H9 (cell line): ENCODE data around the gene CORO2B. TPM values are rescaled to one million over a fixed set of nuclear protein-coding genes. Genes with fewer than 3 reads are reported as not detected.

Experiments
- DNase-seq: peaks from one replicate; pipeline ENCODE4 v3.0.0-alpha.2; 2017
- H2AFZ ChIP-seq: one replicate; pipeline ENCODE4 v1.6.1; 2013; ENCODE audit warnings: mild to moderate bottlenecking, low read length, control low read depth, moderate library complexity
- H2AK5ac ChIP-seq: 2 replicates; pipeline ENCODE4 v1.6.1; 2013; ENCODE audit warnings: low read length, control low read depth, mixed read lengths; ENCODE audit not compliant: insufficient read length
- H2BK120ac ChIP-seq: one replicate; pipeline ENCODE4 v1.6.1; 2013; ENCODE audit warnings: low read depth, mild to moderate bottlenecking, low read length, control low read depth, inconsistent platforms; ENCODE audit not compliant: poor library complexity, severe bottlenecking
- H2BK12ac ChIP-seq: 2 replicates; pipeline ENCODE4 v1.6.1; 2013; ENCODE audit warnings: low read length, control low read depth, mixed read lengths, low read depth; ENCODE audit not compliant: insufficient read length
- H2BK15ac ChIP-seq: 2 replicates; pipeline ENCODE4 v1.6.1; 2013; ENCODE audit warnings: low read depth, low read length, control low read depth
- H2BK20ac ChIP-seq: one replicate; pipeline ENCODE4 v1.6.1; 2013; ENCODE audit warnings: low read depth, mild to moderate bottlenecking, low read length, control low read depth, inconsistent platforms; ENCODE audit not compliant: poor library complexity, severe bottlenecking
- H2BK5ac ChIP-seq: 2 replicates; pipeline ENCODE4 v1.6.1; 2013; ENCODE audit warnings: low read length, control low read depth, mixed read lengths; ENCODE audit not compliant: insufficient read length
- H3K14ac ChIP-seq: 2 replicates; pipeline ENCODE4 v1.6.1; 2013; ENCODE audit warnings: low read length, control low read depth; ENCODE audit not compliant: insufficient read depth
- H3K18ac ChIP-seq: 2 replicates; pipeline ENCODE4 v1.6.1; 2013; ENCODE audit warnings: low read depth, mild to moderate bottlenecking, mixed read lengths, low read length, control low read depth; ENCODE audit not compliant: insufficient read length
- H3K23ac ChIP-seq: 2 replicates; pipeline ENCODE4 v1.6.1; 2013; ENCODE audit warnings: low read length, control low read depth, mixed read lengths, low read depth; ENCODE audit not compliant: insufficient read length
- H3K23me2 ChIP-seq: 2 replicates; pipeline ENCODE4 v1.6.1; 2013; ENCODE audit warnings: low read depth, mild to moderate bottlenecking, mixed read lengths, low read length, control low read depth; ENCODE audit not compliant: insufficient read length, poor library complexity, severe bottlenecking
- H3K27ac ChIP-seq: 2 replicates; pipeline ENCODE4 v1.5.1; 2013; ENCODE audit warnings: low read length, control low read depth, mixed read lengths, low read depth; ENCODE audit not compliant: insufficient read length
- H3K27me3 ChIP-seq: 2 replicates; pipeline ENCODE4 v1.6.1; 2013; ENCODE audit warnings: low read length, control low read depth, inconsistent platforms; ENCODE audit not compliant: insufficient read depth
- H3K4ac ChIP-seq: 2 replicates; pipeline ENCODE4 v1.6.1; 2013; ENCODE audit warnings: low read depth, mild to moderate bottlenecking, control low read depth, inconsistent platforms, low read length, moderate library complexity
- H3K4me1 ChIP-seq: 2 replicates; pipeline ENCODE4 v1.6.1; 2013; ENCODE audit warnings: low read length, control low read depth, inconsistent platforms; ENCODE audit not compliant: insufficient read depth
- H3K4me2 ChIP-seq: 2 replicates; pipeline ENCODE4 v1.6.1; 2013; ENCODE audit warnings: low read length, control low read depth, mixed read lengths; ENCODE audit not compliant: insufficient read length, insufficient read depth
- H3K56ac ChIP-seq: 2 replicates; pipeline ENCODE4 v1.6.1; 2013; ENCODE audit warnings: low read depth, mild to moderate bottlenecking, mixed read lengths, low read length, control low read depth; ENCODE audit not compliant: insufficient read length
- H3K79me1 ChIP-seq: 2 replicates; pipeline ENCODE4 v1.6.1; 2013; ENCODE audit warnings: low read depth, mild to moderate bottlenecking, moderate library complexity, low read length, control low read depth, inconsistent platforms; ENCODE audit not compliant: insufficient read depth, poor library complexity, severe bottlenecking
- H3K79me2 ChIP-seq: 2 replicates; pipeline ENCODE4 v1.6.1; 2013; ENCODE audit warnings: low read length, control low read depth, inconsistent platforms; ENCODE audit not compliant: insufficient read depth
- H3K9ac ChIP-seq: 2 replicates; pipeline ENCODE4 v1.6.1; 2013; ENCODE audit warnings: low read length, control low read depth, mixed read lengths; ENCODE audit not compliant: insufficient read length; ENCODE audit errors: extremely low read depth
- H3K9me3 ChIP-seq: one replicate; pipeline ENCODE4 v1.6.1; 2013; ENCODE audit warnings: low read depth, low read length, inconsistent platforms; ENCODE audit not compliant: control insufficient read depth
- H3T11ph ChIP-seq: one replicate; pipeline ENCODE4 v1.6.1; 2013; ENCODE audit warnings: mild to moderate bottlenecking, low read length, control low read depth, inconsistent platforms
- H4K20me1 ChIP-seq: one replicate; pipeline ENCODE4 v1.6.1; 2013; ENCODE audit not compliant: control insufficient read depth, insufficient read length, insufficient read depth
- H4K5ac ChIP-seq: 2 replicates; pipeline ENCODE4 v1.6.1; 2013; ENCODE audit warnings: low read depth, mild to moderate bottlenecking, mixed read lengths, low read length, control low read depth; ENCODE audit not compliant: insufficient read length
- H4K8ac ChIP-seq: replicated peaks from 2 replicates; pipeline ENCODE4 v1.6.1; 2013; ENCODE audit warnings: low read length, control low read depth, mixed read lengths, low read depth; ENCODE audit not compliant: insufficient read length
- H4K91ac ChIP-seq: 2 replicates; pipeline ENCODE4 v1.6.1; 2013; ENCODE audit warnings: low read depth, mild to moderate bottlenecking, moderate library complexity, mixed read lengths, low read length, control low read depth; ENCODE audit not compliant: insufficient read length
- H3K27ac Mint-ChIP-seq, 3 experiments: 2 replicates in 2 of 3; 3 replicates in 1 of 3; pipeline ENCODE4 v1.8.0; 2020 to 2021; ENCODE audit warnings: mixed read lengths in 3 of 3, mild to moderate bottlenecking in 1 of 3, moderate library complexity in 1 of 3
- H3K27me3 Mint-ChIP-seq: 2 replicates; pipeline ENCODE4 v1.8.0; 2021; ENCODE audit warnings: low read depth, mild to moderate bottlenecking, moderate library complexity, mixed read lengths
- H3K36me3 Mint-ChIP-seq, 3 experiments: 2 replicates in 2 of 3; 3 replicates in 1 of 3; pipeline ENCODE4 v1.8.0; 2020 to 2021; ENCODE audit warnings: low read depth in 3 of 3, mixed read lengths in 3 of 3; ENCODE audit not compliant: insufficient read depth in 1 of 3
- H3K4me1 Mint-ChIP-seq, 2 experiments: 2 replicates each; pipeline ENCODE4 v1.8.0; 2020; ENCODE audit warnings: mixed read lengths in 2 of 2
- H3K4me3 Mint-ChIP-seq, 2 experiments: 2 replicates in 1 of 2; 3 replicates in 1 of 2; pipeline ENCODE4 v1.8.0; 2020 to 2021; ENCODE audit warnings: mild to moderate bottlenecking in 2 of 2, mixed read lengths in 2 of 2, moderate library complexity in 1 of 2
- H3K9me3 Mint-ChIP-seq, 2 experiments: 2 replicates in 1 of 2; 3 replicates in 1 of 2; pipeline ENCODE4 v1.8.0; 2020; ENCODE audit warnings: mild to moderate bottlenecking in 2 of 2, mixed read lengths in 2 of 2, moderate library complexity in 1 of 2
- WGBS: extraction: QIAGEN DNeasy Blood & Tissue Kit; methylation state at CpG from one replicate; pipeline ENCODE4 v1.1.7; 2013; ENCODE audit warnings: missing lambda C conversion rate, low lambda C conversion rate, mixed read lengths; ENCODE audit not compliant: insufficient read length; ENCODE audit errors: extremely low coverage; 5-methylcytosine and 5-hydroxymethylcytosine counted together
- total RNA-seq: library from RNA; stranded (reverse); gene quantifications from 2 replicates; pipeline ENCODE4 v1.2.1, GENCODE V29; 2021
- TF ChIP-seq, protein P1 (sequence below): fragments of 200-600 bp; sonication (generic); conservative IDR thresholded peaks from 3 replicates; pipeline ENCODE4 v1.8.0; 2021; ENCODE audit warnings: antibody characterized with exemption, mild to moderate bottlenecking

CORO2B gene
- total RNA-seq, 1 experiment from 2014 or later = 3.1 TPM

DNA sequence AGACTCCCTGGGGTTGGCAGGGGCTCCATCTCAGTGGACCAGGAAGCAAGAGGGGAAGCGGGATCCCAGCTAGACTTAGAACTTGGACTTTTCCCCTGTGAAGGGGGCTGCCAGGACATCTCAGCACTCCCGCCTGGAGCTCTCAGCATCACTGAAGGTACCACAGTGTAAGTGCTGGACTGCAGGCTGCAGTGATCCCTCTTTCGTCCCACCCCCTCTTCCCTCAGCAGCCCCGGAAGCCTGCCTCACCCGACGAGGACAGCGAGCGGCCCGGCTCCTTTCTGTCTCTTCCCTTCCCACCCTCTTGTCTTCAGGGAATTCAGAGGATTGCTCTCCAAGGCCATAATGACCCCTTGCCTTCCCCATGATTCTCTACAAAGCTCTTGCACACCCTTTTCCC lies 147.5 kb downstream of the CORO2B start:
- Histone ChIP-seq H3K4ac (no peak overlapping the region), H3K9ac (no peak overlapping the region), H3K4me2 (no peak overlapping the region), H2BK120ac (no peak overlapping the region), H2BK5ac (no peak overlapping the region), H3K18ac (no peak overlapping the region), H3K4me1 (peaks cover 2% of the 10 kb centered on the region; the same call in 1 of the 2 replicates), H3T11ph (no peak overlapping the region), H2BK15ac (no peak overlapping the region), H3K23me2 (no peaks in the 10 kb centered on the region), H3K14ac (no peak overlapping the region), H3K27me3 (no peaks in the 10 kb centered on the region), H3K23ac (no peak overlapping the region), H2AFZ (no peak overlapping the region), H3K27ac (no peak overlapping the region), H4K20me1 (no peaks in the 10 kb centered on the region), H4K5ac (no peak overlapping the region), H2BK20ac (no peak overlapping the region), H3K79me1 (no peaks in the 10 kb centered on the region), H4K91ac (no peak overlapping the region), H3K9me3 (no peaks in the 10 kb centered on the region), H2AK5ac (no peak overlapping the region), H3K79me2 (no peaks in the 10 kb centered on the region), H3K56ac (no peak overlapping the region), H2BK12ac (no peak overlapping the region), H4K8ac (no peak overlapping the region)
- Mint-ChIP-seq H3K4me1 (peaks cover 8 to 22% of the 10 kb centered on the region in 2 experiments), H3K27ac (no peak overlapping the region), H3K9me3 (no peaks in the 10 kb centered on the region), H3K36me3 (no peaks in the 10 kb centered on the region), H3K4me3 (no peak overlapping the region), H3K27me3 (peaks cover 5% of the 10 kb centered on the region)
- WGBS = no CpG with 5 or more reads among the region's 9 CpGs
- TF ChIP-seq, protein P1, sequence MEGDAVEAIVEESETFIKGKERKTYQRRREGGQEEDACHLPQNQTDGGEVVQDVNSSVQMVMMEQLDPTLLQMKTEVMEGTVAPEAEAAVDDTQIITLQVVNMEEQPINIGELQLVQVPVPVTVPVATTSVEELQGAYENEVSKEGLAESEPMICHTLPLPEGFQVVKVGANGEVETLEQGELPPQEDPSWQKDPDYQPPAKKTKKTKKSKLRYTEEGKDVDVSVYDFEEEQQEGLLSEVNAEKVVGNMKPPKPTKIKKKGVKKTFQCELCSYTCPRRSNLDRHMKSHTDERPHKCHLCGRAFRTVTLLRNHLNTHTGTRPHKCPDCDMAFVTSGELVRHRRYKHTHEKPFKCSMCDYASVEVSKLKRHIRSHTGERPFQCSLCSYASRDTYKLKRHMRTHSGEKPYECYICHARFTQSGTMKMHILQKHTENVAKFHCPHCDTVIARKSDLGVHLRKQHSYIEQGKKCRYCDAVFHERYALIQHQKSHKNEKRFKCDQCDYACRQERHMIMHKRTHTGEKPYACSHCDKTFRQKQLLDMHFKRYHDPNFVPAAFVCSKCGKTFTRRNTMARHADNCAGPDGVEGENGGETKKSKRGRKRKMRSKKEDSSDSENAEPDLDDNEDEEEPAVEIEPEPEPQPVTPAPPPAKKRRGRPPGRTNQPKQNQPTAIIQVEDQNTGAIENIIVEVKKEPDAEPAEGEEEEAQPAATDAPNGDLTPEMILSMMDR = no peak
- DNase-seq = no peak
